Common myeloid progenitor, CD34-positive (primary cell): ENCODE measurements around the gene TGM2.

ENCODE experiments used
- CTCF ChIA-PET: fragments of 350-600 bp; sonication (Branson Sonifier 250); formaldehyde crosslinking; loops from one replicate; lab custom pipeline; 2021; ENCODE audit warnings: antibody characterized with exemption; lab: Charles Lee
- POLR2A ChIA-PET: fragments of 350-600 bp; sonication (Branson Sonifier 250); formaldehyde crosslinking; loops from one replicate; lab custom pipeline; 2021; ENCODE audit warnings: antibody characterized with exemption; lab: Charles Lee
- DNase-seq, 3 donors: peaks; one replicate each; pipeline versions ENCODE4 v3.0.0 to v3.0.0-alpha.2; 2013
- H3K27ac ChIP-seq, 2 experiments: 1 replicate in 1 of 2; 2 replicates in 1 of 2; pipeline ENCODE4 v1.7.0; 2013; ENCODE audit warnings: inconsistent platforms in 2 of 2, low read length in 2 of 2, mild to moderate bottlenecking in 2 of 2, low read depth in 1 of 2, moderate library complexity in 1 of 2; ENCODE audit not compliant: severe bottlenecking in 2 of 2, insufficient read depth in 1 of 2, poor library complexity in 1 of 2
- H3K27me3 ChIP-seq, 5 experiments: replicated peaks in 2 of 5; 1 replicate in 3 of 5; 2 replicates in 2 of 5; pipeline versions ENCODE4 v1.6.1 to v1.7.0; 2013; ENCODE audit warnings: low read length in 4 of 5, mild to moderate bottlenecking in 2 of 5, moderate library complexity in 2 of 5, inconsistent platforms in 1 of 5; ENCODE audit not compliant: insufficient read depth in 5 of 5, control insufficient read depth in 4 of 5
- H3K36me3 ChIP-seq, 4 experiments: 1 replicate in 2 of 4; 2 replicates in 2 of 4; pipeline versions ENCODE4 v1.6.1 to v1.7.0; 2013; ENCODE audit warnings: low read length in 3 of 4, control low read depth in 1 of 4, mild to moderate bottlenecking in 1 of 4; ENCODE audit not compliant: control insufficient read depth in 4 of 4, insufficient read depth in 4 of 4
- H3K4me1 ChIP-seq, 4 experiments: 1 replicate in 3 of 4; 2 replicates in 1 of 4; pipeline versions ENCODE4 v1.6.1 to v1.7.1; 2013; ENCODE audit warnings: low read length in 3 of 4, mild to moderate bottlenecking in 3 of 4, control low read depth in 1 of 4, inconsistent platforms in 1 of 4, moderate library complexity in 1 of 4; ENCODE audit not compliant: control insufficient read depth in 4 of 4, insufficient read depth in 4 of 4; ENCODE audit errors: control extremely low read depth in 1 of 4
- H3K4me3 ChIP-seq, 7 experiments: 1 replicate in 4 of 7; 2 replicates in 3 of 7; pipeline versions ENCODE4 v1.5.1 to v1.7.0; 2013; ENCODE audit warnings: mild to moderate bottlenecking in 7 of 7, low read length in 6 of 7, moderate library complexity in 6 of 7, inconsistent platforms in 2 of 7, low read depth in 2 of 7, control low read depth in 1 of 7; ENCODE audit not compliant: insufficient read depth in 4 of 7, control insufficient read depth in 1 of 7; ENCODE audit errors: extremely low read depth in 1 of 7
- H3K9me3 ChIP-seq, 5 experiments: 1 replicate in 4 of 5; 2 replicates in 1 of 5; pipeline versions ENCODE4 v1.6.1 to v1.7.1; 2013; ENCODE audit warnings: low read length in 4 of 5, mild to moderate bottlenecking in 2 of 5, inconsistent platforms in 1 of 5, low read depth in 1 of 5, moderate library complexity in 1 of 5; ENCODE audit not compliant: control insufficient read depth in 4 of 5, insufficient read depth in 2 of 5; ENCODE audit errors: control extremely low read depth in 1 of 5
- WGBS: methylation state at CpG from one replicate; pipeline ENCODE4 v1.1.5; 2013; ENCODE audit not compliant: insufficient coverage; 5-methylcytosine and 5-hydroxymethylcytosine counted together

The TGM2 gene

GRCh38 chr20:38127920-38128528 lies 37.0 kb downstream of the TGM2 start:
- Histone ChIP-seq H3K27me3 (no peaks in the 10 kb centered on the region), H3K9me3 (no peaks in the 10 kb centered on the region), H3K27ac (no peak overlapping the region), H3K4me3 (no peak overlapping the region), H3K36me3 (no peaks in the 10 kb centered on the region), H3K4me1 (no peaks in the 10 kb centered on the region)
- ChIA-PET CTCF (interaction anchor here (2.2 kb wide), 1 partner anchor 14 kb away, joined by 16 read pairs; no protein-coding TSS in a partner anchor), POLR2A (no interaction called here)
- no peak for DNase-seq
- 93% methylated on average over 7 of the region's 9 CpGs for WGBS

- ChIA-PET CTCF (no interaction called here), POLR2A (no interaction called here)
- WGBS: 95% methylated on average over 4 of the region's 12 CpGs
- Histone ChIP-seq H3K27me3 (no peaks in the 10 kb centered on the region), H3K4me3 (no peak overlapping the region), H3K27ac (no peak overlapping the region), H3K4me1 (no peaks in the 10 kb centered on the region), H3K9me3 (no peaks in the 10 kb centered on the region), H3K36me3 (no peaks in the 10 kb centered on the region)
- DNase-seq: no peak
Measured at GRCh38 chr20:38126932-38127621, 38.0 kb downstream of the TGM2 start.

- 100% methylated on average over 7 of the region's 7 CpGs for WGBS
- no peak for DNase-seq
- Histone ChIP-seq H3K4me3 (no peak overlapping the region), H3K27ac (no peak overlapping the region), H3K4me1 (no peaks in the 10 kb centered on the region), H3K36me3 (no peaks in the 10 kb centered on the region), H3K9me3 (no peaks in the 10 kb centered on the region), H3K27me3 (no peaks in the 10 kb centered on the region)
- CTCF ChIA-PET: no interaction called here
- POLR2A ChIA-PET: no interaction called here
Measured at GRCh38 chr20:38126146-38126921, 38.7 kb downstream of the TGM2 start.

GRCh38 chr20:38125157-38126056 lies 39.7 kb downstream of the TGM2 start:
- H3K27ac ChIP-seq: no peak overlapping the region
- 94% methylated on average over 12 of the region's 18 CpGs for WGBS
- ChIA-PET POLR2A (no interaction called here), CTCF (no interaction called here)
- no peak overlapping the region for H3K4me3 ChIP-seq
- no peaks in the 10 kb centered on the region for H3K9me3 ChIP-seq
- H3K36me3 ChIP-seq: no peaks in the 10 kb centered on the region
- no peaks in the 10 kb centered on the region for H3K4me1 ChIP-seq
- H3K27me3 ChIP-seq: no peaks in the 10 kb centered on the region
- no peak for DNase-seq

- Histone ChIP-seq H3K36me3 (no peaks in the 10 kb centered on the region), H3K27me3 (no peaks in the 10 kb centered on the region), H3K27ac (peak overlapping the region in 1 of 2 experiments; percentile 43), H3K4me1 (no peaks in the 10 kb centered on the region), H3K4me3 (no peak overlapping the region), H3K9me3 (no peaks in the 10 kb centered on the region)
- CTCF ChIA-PET: interaction anchor here (2.0 kb wide), 1 partner anchor 41 kb away, joined by 8 read pairs; the partner anchor contains the start of gene TGM2
- 79% methylated on average over 4 of the region's 4 CpGs for WGBS
- no peak for DNase-seq
- POLR2A ChIA-PET: interaction anchor here (0.5 kb wide), 1 partner anchor 53 kb away, joined by 4 read pairs; no protein-coding TSS in a partner anchor
Measured at GRCh38 chr20:38123021-38123587, 42.0 kb downstream of the TGM2 start.

GRCh38 chr20:38121741-38122140 lies 43.3 kb downstream of the TGM2 start:
- H3K4me3 ChIP-seq: no peak overlapping the region
- CTCF ChIA-PET: interaction anchor here (1.4 to 2.0 kb wide), 2 partner anchors 9 to 42 kb away, joined by 6 to 8 read pairs; partner anchors contain the start of gene TGM2
- H3K9me3 ChIP-seq: no peaks in the 10 kb centered on the region
- no peaks in the 10 kb centered on the region for H3K36me3 ChIP-seq
- no peaks in the 10 kb centered on the region for H3K4me1 ChIP-seq
- no peaks in the 10 kb centered on the region for H3K27me3 ChIP-seq
- POLR2A ChIA-PET: no interaction called here
- no peak for DNase-seq
- no peak overlapping the region for H3K27ac ChIP-seq
- 22% methylated on average over 1 of the region's 4 CpGs for WGBS
